ENCODE results near the gene ZNF397.

- TF ChIP-seq, protein P1, sequence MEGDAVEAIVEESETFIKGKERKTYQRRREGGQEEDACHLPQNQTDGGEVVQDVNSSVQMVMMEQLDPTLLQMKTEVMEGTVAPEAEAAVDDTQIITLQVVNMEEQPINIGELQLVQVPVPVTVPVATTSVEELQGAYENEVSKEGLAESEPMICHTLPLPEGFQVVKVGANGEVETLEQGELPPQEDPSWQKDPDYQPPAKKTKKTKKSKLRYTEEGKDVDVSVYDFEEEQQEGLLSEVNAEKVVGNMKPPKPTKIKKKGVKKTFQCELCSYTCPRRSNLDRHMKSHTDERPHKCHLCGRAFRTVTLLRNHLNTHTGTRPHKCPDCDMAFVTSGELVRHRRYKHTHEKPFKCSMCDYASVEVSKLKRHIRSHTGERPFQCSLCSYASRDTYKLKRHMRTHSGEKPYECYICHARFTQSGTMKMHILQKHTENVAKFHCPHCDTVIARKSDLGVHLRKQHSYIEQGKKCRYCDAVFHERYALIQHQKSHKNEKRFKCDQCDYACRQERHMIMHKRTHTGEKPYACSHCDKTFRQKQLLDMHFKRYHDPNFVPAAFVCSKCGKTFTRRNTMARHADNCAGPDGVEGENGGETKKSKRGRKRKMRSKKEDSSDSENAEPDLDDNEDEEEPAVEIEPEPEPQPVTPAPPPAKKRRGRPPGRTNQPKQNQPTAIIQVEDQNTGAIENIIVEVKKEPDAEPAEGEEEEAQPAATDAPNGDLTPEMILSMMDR (conservative IDR thresholded peaks at IDR 0.05; ENCODE audit: low read length), result no peak
- no peak for TF ChIP-seq EZH2phosphoT487 (IDR thresholded peaks at IDR 0.05; ENCODE audit: borderline replicate concordance, low read depth, low read length)
Observed at GRCh38 chr18:35201256-35201931, 39.4 kb upstream of the ZNF397 start.

Data from OCI-LY7 (cell line).